ENCODE results near the gene ARFGAP3.

Gene ARFGAP3, protein sequence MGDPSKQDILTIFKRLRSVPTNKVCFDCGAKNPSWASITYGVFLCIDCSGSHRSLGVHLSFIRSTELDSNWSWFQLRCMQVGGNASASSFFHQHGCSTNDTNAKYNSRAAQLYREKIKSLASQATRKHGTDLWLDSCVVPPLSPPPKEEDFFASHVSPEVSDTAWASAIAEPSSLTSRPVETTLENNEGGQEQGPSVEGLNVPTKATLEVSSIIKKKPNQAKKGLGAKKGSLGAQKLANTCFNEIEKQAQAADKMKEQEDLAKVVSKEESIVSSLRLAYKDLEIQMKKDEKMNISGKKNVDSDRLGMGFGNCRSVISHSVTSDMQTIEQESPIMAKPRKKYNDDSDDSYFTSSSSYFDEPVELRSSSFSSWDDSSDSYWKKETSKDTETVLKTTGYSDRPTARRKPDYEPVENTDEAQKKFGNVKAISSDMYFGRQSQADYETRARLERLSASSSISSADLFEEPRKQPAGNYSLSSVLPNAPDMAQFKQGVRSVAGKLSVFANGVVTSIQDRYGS

DNA sequence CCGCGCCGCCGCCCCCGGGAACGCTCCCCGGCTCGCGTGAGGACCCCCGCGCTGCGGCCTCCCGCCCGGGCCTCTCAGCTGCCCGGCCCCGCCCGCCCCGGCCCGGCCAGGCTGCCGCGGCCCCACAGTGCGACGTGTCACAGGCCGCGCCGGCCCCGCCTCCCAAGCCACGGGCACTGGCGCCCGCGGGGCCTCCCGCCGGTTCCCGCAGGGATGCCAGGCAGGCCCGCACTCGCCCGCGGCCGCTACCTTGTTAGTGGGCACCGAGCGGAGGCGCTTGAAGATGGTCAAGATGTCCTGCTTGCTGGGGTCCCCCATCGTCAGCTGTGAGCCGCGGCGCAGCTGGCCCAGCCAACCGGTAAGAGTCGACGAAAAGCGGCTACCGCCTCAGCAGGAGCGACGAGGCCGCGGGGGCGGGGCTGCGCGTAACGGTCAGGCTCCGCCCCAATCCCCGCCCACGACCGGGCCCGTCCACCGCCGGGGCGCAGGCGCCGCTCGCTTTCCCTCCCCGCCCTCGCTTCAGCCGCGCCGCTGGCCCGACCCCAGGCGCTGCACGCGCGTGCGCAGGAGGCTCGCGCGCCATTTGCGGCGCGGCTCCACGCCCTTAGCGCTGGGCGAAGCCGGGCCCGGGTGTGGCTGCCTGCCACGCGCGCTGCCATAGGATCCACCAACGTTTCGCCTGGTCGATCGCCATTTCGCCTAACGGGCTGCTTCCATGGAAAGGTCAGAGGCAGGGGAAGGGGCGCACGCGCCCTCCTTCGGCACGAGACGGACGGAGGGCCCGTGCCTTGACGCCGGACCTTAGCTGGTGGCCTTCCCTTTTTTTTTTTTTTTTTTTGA, at the start of gene ARFGAP3:
TSS of gene ARFGAP3 (minus strand) at position 409 of the 840 bp plus-strand sequence. CDS start at position 318, 91 bp downstream.
- FAIRE-seq (peak; percentile 90), DNase-seq (ENCODE audit: insufficient read length, low spot score) (peak; percentile 96)

DNA sequence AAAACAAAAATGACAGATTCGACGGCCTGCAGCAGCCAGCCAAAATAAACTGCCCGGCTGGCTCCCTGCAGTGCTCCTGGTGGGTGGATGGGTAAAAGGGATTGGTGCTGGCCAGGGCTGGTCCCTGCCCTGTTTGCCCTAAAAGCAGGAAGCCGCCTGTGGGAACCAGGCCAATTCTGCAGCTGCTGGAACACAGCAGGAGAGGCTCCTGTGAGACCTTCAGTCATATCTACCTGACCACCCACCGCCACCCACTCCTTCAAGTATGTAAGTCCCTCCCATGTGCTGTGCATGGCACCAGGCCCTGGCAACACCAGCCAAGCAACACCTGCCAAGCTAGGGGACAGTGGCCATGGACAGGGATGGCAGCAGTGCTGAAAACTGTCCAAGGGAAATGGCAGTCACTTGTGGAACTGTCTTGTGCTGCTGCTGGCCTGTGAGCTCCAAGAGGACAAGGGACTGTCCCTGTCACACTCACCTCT, 48.7 kb upstream of the ARFGAP3 start:
- no peak for FAIRE-seq
- DNase-seq (ENCODE audit: insufficient read length, low spot score), result no peak

DNA sequence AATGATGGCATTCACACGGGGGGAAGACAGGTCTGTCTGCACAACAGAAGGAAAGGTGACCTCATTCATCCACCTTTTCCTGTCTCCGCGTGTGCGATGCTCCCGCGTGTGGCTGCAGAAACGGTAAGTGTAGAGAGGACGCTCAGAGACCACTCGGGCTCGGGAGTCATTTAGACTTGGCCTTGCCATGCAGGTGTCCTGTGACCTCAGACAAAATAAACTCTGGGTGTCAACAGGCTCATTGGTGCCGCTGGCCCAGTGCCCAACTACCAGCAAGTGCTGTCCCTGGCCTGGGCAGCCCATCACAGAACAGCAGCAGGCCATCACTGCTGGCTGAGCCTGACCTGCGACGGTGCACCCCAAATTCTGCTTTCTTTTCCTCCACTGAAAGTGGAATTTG, 48.1 kb upstream of the ARFGAP3 start:
- FAIRE-seq (no peak), DNase-seq (ENCODE audit: insufficient read length, low spot score) (no peak)

DNA sequence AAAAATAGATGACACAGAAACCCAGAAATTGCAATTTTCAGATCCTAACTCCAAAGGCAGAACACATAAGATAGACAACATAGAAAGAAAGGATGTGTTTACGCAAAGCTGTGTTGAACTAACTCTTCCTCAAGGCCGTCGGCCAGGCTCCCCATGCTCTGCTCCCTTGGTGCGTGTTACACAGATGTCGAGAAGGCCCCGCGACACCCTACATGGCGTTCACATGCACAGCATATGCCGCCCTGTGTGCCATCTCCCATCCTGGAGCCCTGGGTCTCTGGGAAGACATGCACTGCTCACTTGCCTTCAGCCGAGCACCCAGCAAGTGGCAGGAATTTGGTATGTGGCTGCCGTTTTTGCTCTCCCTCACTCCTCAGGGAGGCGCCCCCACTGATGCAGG, 47.0 kb upstream of the ARFGAP3 start:
- DNase-seq (ENCODE audit: insufficient read length, low spot score) (no peak), FAIRE-seq (no peak)

DNA sequence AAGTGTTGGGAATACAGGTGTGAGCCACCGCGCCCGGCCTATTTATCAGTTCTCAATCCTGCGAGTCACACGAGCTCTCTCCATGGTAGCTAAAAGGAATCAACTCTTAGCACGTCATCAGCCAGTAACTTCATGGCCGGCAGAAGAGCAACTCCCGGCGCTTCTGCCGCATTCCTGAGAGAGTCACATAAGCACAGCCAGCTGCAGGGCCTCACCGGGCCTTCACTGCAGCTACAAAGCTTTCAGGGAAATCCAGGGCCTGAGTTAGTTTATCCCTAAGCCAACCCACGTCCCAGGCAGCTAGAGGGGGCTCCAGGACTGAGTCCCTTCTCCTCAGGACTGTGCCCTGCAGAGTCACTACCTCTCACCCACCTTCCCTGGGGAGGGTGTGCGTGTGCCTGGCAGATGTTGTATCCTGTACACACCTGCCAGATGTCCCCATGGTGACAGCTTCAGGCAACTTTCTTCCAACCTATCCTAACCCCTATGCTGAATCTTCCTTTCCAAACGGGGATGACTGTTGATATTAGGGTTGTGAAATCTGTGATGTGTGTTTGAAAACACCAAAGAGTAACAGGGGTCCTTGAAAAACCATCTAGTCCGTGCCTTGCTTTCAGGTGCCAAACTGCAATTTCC, 45.9 kb upstream of the ARFGAP3 start:
- no peak for DNase-seq (ENCODE audit: insufficient read length, low spot score)
- no peak for FAIRE-seq

DNA sequence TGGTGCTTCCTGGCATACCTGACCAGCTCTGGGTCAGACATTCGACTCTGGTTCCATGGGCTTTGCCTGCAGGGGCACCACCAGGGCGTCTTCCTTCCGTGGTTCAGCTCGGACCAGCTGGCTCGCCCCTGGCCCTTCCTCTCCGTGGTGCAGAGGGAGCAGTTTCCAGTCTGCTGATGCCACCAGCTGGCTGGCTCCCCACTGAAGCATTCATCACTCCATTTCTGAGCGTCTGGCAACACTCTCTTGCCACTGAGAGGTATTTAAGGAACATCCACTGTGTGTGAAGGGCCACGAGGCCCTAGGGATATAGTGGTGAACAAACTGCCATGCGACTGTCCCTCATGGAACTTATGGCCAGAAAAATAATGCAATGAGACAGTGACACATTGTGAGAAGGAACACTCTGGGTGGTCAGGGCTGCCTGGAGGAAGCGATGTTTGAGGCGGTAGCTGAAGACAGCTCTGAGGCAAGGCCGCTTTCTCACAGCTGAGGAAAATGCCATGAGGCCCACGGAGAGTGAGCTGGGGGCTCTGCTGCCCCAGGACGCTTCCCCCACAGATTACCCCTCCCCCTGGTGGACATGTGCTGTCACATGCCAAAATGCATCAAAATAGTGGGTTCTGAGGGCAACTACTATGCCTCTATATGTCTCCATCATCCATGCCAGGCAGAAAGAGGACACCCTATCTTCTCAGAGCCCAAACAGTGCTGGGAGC, 44.9 kb upstream of the ARFGAP3 start:
- FAIRE-seq (no peak), DNase-seq (ENCODE audit: insufficient read length, low spot score) (no peak)

DNA sequence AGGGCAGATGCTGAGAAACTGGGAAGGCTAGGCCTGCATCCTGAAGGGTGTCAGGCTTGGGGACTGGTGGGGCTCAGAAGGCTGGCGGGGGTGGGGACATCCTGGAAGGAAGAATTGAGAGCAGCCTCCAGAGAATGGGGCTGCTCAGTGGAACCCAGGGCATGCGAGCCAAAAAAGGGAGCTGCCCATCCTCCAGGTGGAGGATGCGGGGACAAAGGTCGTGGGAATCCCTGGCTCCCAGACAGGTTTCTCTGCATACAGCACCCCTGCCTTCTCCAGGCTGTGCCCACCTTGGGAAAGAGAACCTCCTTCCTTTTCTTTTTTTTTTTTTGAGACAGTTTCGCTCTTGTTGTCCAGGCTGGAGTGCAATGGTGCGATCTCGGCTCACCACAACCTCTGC, 40.9 kb upstream of the ARFGAP3 start:
- DNase-seq (ENCODE audit: insufficient read length, low spot score) (no peak), FAIRE-seq (no peak)

DNA sequence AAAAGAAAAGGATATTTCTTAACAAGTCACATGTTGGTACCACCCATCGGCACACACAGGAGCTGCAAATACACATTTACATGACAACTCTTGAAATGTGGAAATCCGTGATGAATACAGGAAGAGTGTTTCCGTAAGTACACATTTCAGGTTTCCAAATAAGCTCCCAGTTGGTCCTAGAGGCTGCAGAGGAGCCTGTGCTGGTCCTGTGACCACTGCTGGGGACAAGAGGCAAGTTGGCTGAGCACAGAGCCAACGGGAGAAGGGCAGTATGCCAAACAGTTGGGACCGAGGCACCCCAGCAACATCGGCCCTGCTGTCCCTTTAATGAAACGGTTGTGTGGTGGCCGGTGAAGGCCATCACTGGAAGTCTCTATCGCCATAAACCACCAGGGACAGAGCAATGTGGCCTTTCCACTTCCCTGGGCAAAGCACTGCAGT, 38.5 kb upstream of the ARFGAP3 start:
- no peak for DNase-seq (ENCODE audit: insufficient read length, low spot score)
- FAIRE-seq, result no peak

DNA sequence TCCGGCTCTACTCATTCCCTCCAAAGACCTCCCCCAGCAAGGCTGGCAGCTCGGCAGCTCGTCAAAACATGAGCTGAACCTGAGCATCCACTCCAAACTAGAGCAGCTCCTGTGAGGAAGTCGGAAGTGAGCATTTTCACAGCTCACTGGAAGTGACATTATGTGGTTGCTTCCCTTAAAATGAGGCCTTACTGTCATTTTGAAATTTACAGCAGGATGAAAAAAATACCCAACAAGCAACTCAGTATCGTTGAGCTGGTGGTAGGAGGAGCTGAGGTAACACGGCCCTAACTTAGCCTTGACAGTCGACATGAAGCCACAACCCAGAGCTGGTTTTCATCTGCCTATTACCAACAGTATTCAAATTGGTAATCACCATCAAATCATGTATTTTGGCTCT, 38.0 kb upstream of the ARFGAP3 start:
- DNase-seq (ENCODE audit: insufficient read length, low spot score) (no peak), FAIRE-seq (no peak)

DNA sequence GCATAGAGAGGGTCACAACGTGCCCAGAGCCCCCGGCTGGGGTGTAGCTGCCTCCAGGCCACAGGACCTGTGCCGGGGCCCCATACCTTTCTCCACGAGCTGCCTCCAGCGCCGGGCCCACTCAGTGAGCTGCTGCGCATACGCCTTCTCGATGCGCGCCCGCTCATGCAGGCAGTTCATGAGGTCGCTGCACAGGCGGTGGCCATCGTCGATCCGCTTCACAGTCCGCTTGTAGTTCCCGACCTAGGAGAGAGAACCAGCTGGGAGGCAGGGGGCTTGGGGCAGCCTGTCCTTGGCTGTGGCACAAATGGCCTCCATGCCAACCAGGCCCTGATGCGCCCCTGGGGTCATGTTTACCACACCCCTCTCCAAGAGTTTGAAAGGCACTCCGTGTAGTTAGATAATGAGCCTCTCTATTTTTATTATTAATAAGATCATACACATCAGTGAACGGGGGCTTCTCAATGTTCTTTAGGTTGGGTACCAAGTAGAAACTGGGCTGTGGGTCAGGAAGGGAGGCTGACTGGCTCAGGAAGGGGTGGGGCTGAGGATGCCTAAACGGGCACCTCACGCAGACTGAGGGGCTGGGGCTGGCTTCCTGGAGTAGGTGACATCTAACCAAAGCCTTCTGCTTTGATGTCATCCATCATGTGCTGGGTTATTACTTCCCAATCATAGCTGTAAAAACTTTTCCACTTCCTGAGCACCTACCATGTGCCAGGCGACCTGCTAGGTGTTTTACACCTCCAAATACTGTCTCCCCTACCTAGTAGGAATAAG, 36.5 kb upstream of the ARFGAP3 start:
- FAIRE-seq (no peak), DNase-seq (ENCODE audit: insufficient read length, low spot score) (no peak)

DNA sequence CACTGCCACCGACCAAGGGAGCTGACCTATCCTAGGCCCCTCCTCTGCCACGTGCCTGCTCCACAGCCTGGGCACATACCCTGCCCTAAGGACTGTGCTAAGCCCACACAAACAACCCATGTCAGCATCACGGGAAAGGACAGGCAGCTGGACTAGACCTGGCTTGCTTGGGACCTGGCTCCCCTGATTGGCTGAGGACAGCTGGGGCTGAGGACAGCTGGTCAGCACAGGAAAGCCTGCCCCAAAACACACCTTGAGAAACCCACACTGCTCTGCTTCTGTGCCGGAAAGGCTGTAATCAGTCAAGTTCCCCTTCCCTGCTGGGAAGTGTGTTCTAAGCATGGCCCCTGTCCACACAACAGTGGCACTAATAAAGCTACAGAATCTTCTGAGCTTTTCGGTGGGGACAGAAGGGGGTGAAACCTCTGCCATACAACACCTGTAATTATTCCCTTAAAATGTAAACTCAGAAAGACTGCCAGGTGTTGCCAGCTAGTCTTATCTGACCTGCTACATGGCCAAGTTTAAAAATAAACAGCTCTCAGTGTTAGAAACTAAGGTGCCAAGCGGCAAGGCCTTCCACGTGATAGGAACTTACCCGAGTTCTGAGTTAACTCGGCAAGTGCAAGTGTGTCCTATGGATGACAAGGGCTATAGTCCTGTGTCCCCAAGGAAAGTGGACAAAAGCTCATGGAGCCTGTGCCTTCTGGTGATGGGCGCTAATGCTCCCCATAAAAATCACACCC, 35.7 kb upstream of the ARFGAP3 start:
- no peak for DNase-seq (ENCODE audit: insufficient read length, low spot score)
- no peak for FAIRE-seq

DNA sequence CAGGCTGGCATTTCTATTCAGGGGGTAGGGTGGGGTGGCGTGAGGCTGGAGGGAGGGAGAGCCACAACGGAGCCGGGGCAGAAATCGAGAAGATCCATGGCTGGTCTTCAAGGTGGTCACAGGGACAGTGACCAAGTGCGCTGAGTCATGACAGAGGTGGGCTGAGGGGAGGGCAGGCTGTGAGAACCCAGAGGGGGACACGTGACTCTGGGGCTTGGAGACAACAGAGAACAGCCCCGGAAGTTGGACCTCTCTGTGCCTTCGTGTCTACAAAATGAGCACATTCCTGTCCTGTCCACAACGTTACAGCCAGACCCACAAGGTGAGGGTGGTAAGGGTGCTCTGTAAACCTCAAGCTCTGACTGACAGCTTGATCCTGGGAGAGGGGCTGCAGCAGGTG, 35.1 kb upstream of the ARFGAP3 start:
- FAIRE-seq (no peak), DNase-seq (ENCODE audit: insufficient read length, low spot score) (no peak)

DNA sequence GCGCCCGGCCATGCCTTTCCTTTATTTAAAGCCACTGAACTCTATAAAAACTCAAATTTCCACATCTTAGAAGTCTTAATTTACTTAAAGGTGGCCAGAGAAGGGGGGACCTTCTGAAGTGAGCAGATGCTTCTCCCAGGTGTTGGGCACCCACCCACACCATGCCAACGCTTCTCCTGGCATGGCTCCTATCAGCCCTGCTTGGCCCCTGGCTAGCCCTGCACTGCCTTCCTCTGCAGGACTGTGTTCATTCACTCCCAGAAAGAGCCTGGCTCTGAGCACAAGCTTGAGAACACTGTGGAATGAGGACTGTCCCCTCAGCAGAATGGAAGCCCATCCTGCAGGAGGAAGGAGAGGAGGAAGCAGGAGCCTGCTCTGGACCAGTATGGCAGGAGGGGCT, 34.6 kb upstream of the ARFGAP3 start:
- FAIRE-seq (no peak), DNase-seq (ENCODE audit: insufficient read length, low spot score) (no peak)

DNA sequence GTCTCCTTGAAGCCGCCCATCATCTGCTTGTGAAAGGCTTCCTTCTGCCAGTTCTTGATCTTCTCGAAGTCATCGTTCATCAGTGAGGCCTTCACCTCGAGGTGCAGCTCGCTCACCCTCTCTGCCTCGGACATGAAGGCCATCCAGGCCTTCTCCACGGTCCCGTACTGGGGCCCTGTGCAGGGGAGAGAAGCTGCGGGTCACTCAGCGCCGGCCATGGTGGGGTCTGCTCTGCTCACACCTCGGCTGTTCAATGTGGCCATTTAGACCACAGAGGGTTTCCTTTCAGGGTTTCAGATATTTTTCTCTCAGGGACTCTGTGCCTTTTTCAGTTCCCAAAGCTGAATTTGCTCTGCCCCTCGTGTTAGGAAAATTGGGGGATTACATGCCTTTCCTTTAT, 33.9 kb upstream of the ARFGAP3 start:
- DNase-seq (ENCODE audit: insufficient read length, low spot score) (no peak), FAIRE-seq (no peak)

DNA sequence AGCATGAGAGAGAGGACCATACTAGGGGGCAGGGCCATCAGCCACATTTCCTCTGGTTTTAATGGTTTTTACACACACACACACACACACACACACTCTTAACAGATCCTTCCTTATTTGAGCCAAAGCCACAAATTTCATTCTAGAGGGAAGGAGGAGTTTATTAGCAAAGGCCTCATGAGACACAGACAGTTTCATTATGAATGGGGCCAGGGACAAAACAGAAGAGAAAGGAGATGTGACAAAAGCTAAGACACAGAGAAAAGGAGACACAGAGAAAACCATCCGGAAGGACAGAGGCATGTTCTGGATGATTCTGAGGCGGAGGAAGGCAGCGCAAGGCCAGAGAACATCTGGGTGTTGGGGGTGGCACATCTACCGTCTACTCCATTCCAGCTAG, 32.2 kb upstream of the ARFGAP3 start:
- DNase-seq (ENCODE audit: insufficient read length, low spot score), result no peak
- FAIRE-seq, result no peak

DNA sequence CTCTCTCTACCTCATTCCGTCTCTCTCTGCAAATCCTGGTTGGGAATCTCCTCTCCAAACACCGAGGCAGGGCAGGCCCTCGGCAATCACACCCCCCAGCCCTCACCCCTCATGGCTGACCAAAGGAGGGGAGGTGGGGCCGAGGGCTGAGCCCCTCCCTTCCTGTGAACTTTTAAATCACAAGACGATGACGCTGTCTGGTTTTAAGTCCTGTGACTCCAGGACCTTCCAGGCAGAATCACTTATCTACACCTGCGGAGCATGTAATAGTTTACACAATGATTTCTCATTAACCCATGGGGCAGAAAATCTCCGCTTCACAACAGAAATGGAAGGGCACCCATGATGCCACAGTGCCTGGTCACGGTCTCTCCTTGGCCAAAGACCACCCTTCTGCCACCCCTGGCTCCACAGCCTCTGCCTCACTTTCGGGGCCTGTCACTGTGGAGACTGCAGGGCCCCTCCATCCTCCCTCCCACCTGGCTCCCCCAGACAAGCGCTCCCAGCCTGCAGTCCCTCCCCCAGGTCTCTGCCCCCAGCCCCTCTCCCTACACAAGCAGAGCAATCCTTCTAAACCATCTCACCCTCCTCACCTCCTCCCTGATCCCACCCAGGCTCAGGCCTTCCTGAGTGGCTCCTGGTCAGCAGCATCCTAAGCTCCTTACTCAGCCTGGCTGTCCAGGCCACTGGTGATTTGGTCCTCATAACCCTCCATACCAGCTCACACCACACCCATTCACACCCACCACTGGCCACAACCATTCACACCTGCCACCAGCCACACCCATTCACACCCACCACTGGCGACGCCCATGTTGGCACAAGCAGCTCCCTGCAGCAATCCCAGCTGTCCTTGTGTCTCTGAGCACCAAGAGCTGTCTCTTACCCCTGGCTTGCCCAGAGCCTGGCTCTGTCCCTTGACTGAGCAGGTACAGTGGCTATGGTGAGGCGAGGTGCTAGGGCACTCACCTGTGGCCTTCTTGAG, 30.7 kb upstream of the ARFGAP3 start:
- no peak for DNase-seq (ENCODE audit: insufficient read length, low spot score)
- FAIRE-seq, result no peak

DNA sequence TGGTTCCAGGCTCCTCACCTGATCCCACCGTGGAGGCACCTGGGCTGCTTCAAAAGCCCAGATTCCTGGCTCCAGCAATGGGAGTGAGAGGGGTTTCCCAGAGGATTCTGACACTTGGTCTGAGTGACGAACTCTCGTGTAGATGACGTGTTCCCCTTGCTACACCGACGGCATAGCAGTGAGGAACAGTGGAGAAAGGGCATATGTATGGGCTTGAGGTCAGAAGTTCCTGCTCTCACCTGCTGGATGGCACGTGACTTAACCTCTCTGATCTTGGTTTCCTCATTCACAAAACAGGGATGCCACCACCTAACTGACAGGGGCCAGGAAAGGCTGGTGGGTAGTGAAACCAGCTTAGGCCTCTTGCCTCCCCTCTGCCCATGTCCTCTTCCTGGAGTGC, 30.0 kb upstream of the ARFGAP3 start:
- DNase-seq (ENCODE audit: insufficient read length, low spot score), result no peak

DNA sequence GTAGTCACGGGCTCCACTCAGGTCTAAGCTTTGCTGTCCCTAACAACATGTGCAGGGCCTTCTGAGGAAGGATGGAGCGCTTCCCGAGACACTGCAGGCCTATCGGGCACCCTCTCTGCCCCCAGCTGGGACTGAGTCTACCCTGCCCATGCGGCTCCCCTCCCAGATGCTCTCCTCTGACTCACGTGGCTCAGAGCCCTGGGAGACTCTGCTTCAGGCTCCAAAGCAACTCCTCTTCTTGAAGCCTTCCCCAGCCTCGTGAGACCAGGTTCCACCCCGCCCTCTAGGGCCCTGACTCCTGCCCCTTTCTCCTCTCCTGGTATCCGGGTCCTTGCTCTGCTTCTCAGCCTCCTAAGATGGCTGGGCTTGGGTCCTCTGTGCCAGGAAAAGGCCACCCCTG, 28.4 kb upstream of the ARFGAP3 start:
- DNase-seq (ENCODE audit: insufficient read length, low spot score) (no peak), FAIRE-seq (no peak)

More for the DNA sequence above, 30.0 kb upstream of the ARFGAP3 start:
- FAIRE-seq, result no peak

All from HTR-8/SVneo (cell line).